Mammary microvascular endothelial cell (primary cell): Measurements from ENCODE around the gene FOXS1. TPM values are rescaled to one million over a fixed set of nuclear protein-coding genes. Genes with fewer than 3 reads are reported as not detected.

Source experiments
- total RNA-seq: library from RNA; depleted of rRNA; stranded (reverse); fragments of >200 nt; gene quantifications from 2 replicates; pipeline ENCODE4 v1.2.3, GENCODE V29; 2015

FOXS1 gene
- not detected in 2 replicates for total RNA-seq

DNA sequence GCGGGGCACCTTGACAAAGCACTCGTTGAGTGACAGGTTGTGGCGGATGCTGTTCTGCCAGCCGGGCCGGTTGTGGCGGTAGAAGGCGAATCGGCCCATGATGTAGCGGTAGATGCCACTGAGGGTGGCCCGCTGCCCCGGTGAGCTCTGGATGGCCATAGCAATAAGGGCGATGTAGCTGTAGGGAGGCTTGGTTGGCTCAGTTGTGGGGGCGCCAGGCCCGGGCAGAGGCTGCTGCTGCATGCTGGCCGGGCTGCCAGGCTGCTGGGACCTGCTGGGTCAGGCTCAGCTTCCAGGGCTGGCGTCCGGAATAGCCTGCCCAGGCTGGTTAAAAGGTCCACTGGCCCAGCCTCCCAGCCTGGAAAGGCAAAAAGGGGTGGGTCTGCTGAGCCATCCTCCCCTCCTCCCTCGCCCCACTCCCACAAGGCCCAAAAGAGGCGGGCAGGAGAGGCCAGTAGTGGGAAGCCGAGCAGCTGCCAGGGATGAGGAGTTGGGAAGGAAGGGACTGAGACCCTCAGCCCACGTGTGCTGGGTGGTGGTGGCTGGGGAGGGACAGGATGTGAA lies at the start of gene FOXS1:
TSS of gene FOXS1 (minus strand) at position 305 of the 564 bp plus-strand sequence. CDS start at position 243, 62 bp downstream.

DNA sequence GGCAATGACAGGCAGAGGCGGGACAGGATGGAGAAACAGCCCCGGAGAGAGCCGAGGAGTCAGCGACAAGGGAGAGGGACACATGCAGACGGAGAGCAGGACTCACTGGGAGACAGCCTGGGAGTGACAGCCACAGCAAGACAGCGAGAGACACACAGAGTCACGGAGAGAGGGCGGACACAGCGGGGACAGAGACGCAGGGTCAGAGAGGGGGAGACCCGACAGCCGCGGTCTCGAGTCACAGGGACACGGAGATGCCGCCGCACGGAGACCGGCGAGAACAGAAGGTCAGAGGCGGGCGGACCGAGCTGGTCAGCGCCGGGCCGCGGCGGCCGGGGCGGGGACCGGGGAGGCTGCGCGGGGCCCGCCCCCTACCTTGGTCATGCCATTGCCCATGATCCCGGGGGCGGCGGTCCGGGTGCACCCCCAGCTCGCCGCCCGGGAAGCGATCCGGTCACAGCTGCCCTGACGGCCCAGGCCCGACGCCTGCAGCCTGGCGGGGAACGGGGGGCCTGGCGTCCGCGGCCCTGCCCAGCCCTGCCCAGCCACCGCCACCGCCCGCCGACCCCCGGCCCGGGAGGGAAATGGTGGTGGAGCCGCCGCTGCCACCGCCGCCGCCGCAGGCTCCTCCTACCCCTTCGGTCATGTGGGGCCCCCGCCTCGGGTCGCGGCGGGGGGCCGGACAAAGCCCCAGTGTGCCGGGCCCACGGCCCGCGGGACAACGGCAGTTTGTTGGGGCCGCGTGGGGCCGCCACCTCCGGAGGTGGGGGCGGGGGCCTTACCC lies 24.7 kb upstream of the FOXS1 start, which contains the start of the genes DUSP15 and TTLL9:
TSS of gene DUSP15 (minus strand) at position 586 of the 784 bp plus-strand sequence. CDS start at position 396, 190 bp downstream.
TSS of gene TTLL9 (plus strand) at position 693 of the 784 bp plus-strand sequence. CDS start 493 bp downstream, outside the sequence.

GRCh38 chr20:31819083-31819784 lies 26.2 kb downstream of the FOXS1 start, which contains the start of gene MYLK2:
MYLK2 (plus strand) TSS chr20:31819356; CDS start chr20:31819581, 225 bp downstream.

Other genes starting within 250 kb of the FOXS1 start
- gene ID1, start 240.3 kb downstream of the FOXS1 start, total RNA-seq: 965 and 1,004 TPM in 2 replicates
- gene COX4I2, start 207.7 kb downstream of the FOXS1 start, total RNA-seq: not detected in 2 replicates
- gene BCL2L1, start 122.7 kb downstream of the FOXS1 start, total RNA-seq: 213 and 225 TPM in 2 replicates
- gene TPX2, start 106.3 kb downstream of the FOXS1 start, total RNA-seq: 106 and 111 TPM in 2 replicates
- 1.4 and 2.7 TPM in 2 replicates for gene MYLK2, start 26.2 kb downstream of the FOXS1 start, total RNA-seq
- 0.44 TPM in 1 of 2 replicates, not detected in the other for gene DUSP15, start 24.9 kb upstream of the FOXS1 start, total RNA-seq
- not detected in 2 replicates for gene TTLL9, start 25.0 kb upstream of the FOXS1 start, total RNA-seq
- 10.6 and 11.4 TPM in 2 replicates for gene PDRG1, start 106.4 kb upstream of the FOXS1 start, total RNA-seq
- not detected in 2 replicates for gene XKR7, start 122.5 kb upstream of the FOXS1 start, total RNA-seq
- 12.3 and 13.9 TPM in 2 replicates for gene CCM2L, start 164.8 kb upstream of the FOXS1 start, total RNA-seq
- not detected in 2 replicates for gene HCK, start 206.6 kb upstream of the FOXS1 start, total RNA-seq